Cardiac muscle cell (in vitro differentiated cells and primary cell): ENCODE results near the gene ANXA3. TPM values are rescaled to one million over a fixed set of nuclear protein-coding genes. Genes with fewer than 3 reads are reported as not detected.

Experiments
- DNase-seq, 2 donors: peaks; one replicate each; pipeline versions ENCODE4 v3.0.0 to v3.0.0-alpha.2; 2010 to 2017; ENCODE audit warnings: low read depth in 1 of 2, low spot score in 1 of 2
- H3K27ac ChIP-seq: fragments of 200-600 bp; sonication (generic); 2 replicates; pipeline ENCODE4 v1.5.1; 2016
- H3K27me3 ChIP-seq: fragments of 200-600 bp; sonication (generic); 2 replicates; pipeline ENCODE4 v1.6.0; 2016; ENCODE audit warnings: control low read depth
- H3K36me3 ChIP-seq: fragments of 200-600 bp; sonication (generic); 2 replicates; pipeline ENCODE4 v1.5.1; 2016; ENCODE audit warnings: control low read depth
- H3K4me1 ChIP-seq: fragments of 200-600 bp; sonication (generic); 2 replicates; pipeline ENCODE4 v1.8.1; 2017; ENCODE audit warnings: low read depth, mild to moderate bottlenecking, mixed run types
- H3K4me3 ChIP-seq: fragments of 200-600 bp; sonication (generic); 2 replicates; pipeline ENCODE4 v1.5.1; 2016; ENCODE audit warnings: mild to moderate bottlenecking
- H3K9me3 ChIP-seq: fragments of 200-600 bp; sonication (generic); 2 replicates; pipeline ENCODE4 v1.5.1; 2017; ENCODE audit warnings: low read depth, mild to moderate bottlenecking, control low read depth
- polyA plus RNA-seq: library from polyadenylated mRNA; unstranded; fragments of >200 nt; fragmentation: Nextera tagmentation; extraction: Ambion mirVana; gene quantifications from 2 replicates; pipeline ENCODE4 v1.2.1, GENCODE V29; 2016
- total RNA-seq: library from RNA; depleted of rRNA; stranded (reverse); fragments of >200 nt; gene quantifications from 2 replicates; pipeline ENCODE4 v1.2.3, GENCODE V29; 2016
- TF ChIP-seq, protein P1 (sequence below): IDR thresholded peaks from 2 replicates; pipeline ENCODE4 v1.5.1; 2012; ENCODE audit warnings: low read depth, mild to moderate bottlenecking, low read length

Gene ANXA3
- total and polyA plus RNA-seq, 2 experiments from 2014 or later: 18.7 to 33.3 TPM

GRCh38 chr4:78608684-78609083 lies 57.1 kb downstream of the ANXA3 start:
- Histone ChIP-seq H3K36me3 (no peaks in the 10 kb centered on the region), H3K9me3 (no peaks in the 10 kb centered on the region), H3K4me3 (no peak overlapping the region), H3K4me1 (no peaks in the 10 kb centered on the region), H3K27ac (no peak overlapping the region), H3K27me3 (no peaks in the 10 kb centered on the region)
- DNase-seq: no peak
- TF ChIP-seq, protein P1, sequence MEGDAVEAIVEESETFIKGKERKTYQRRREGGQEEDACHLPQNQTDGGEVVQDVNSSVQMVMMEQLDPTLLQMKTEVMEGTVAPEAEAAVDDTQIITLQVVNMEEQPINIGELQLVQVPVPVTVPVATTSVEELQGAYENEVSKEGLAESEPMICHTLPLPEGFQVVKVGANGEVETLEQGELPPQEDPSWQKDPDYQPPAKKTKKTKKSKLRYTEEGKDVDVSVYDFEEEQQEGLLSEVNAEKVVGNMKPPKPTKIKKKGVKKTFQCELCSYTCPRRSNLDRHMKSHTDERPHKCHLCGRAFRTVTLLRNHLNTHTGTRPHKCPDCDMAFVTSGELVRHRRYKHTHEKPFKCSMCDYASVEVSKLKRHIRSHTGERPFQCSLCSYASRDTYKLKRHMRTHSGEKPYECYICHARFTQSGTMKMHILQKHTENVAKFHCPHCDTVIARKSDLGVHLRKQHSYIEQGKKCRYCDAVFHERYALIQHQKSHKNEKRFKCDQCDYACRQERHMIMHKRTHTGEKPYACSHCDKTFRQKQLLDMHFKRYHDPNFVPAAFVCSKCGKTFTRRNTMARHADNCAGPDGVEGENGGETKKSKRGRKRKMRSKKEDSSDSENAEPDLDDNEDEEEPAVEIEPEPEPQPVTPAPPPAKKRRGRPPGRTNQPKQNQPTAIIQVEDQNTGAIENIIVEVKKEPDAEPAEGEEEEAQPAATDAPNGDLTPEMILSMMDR: no peak

DNA sequence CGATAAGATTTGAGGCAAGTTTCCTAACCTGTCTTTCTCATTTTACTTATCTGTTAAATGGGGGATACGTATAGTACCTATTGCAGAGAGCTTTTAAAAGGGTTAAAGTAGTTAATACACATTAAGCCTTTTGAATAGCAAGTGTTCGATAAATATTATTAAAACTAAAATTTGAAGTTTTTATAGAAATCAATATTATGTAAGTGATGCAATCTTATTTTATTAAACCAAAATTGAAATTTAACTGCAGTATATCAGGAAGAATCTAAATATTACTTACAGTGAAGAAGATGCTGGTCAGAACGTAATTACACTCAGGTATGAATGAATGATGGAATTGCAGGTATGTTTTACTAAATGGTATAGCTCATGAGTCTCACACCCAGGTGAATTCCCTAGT lies 58.0 kb downstream of the ANXA3 start:
- no peaks in the 10 kb centered on the region for H3K27me3 ChIP-seq
- H3K4me3 ChIP-seq: no peak overlapping the region
- TF ChIP-seq, protein P1: no peak
- H3K4me1 ChIP-seq: no peaks in the 10 kb centered on the region
- H3K27ac ChIP-seq: no peak overlapping the region
- H3K9me3 ChIP-seq: no peaks in the 10 kb centered on the region
- DNase-seq: no peak
- H3K36me3 ChIP-seq: no peaks in the 10 kb centered on the region

DNA sequence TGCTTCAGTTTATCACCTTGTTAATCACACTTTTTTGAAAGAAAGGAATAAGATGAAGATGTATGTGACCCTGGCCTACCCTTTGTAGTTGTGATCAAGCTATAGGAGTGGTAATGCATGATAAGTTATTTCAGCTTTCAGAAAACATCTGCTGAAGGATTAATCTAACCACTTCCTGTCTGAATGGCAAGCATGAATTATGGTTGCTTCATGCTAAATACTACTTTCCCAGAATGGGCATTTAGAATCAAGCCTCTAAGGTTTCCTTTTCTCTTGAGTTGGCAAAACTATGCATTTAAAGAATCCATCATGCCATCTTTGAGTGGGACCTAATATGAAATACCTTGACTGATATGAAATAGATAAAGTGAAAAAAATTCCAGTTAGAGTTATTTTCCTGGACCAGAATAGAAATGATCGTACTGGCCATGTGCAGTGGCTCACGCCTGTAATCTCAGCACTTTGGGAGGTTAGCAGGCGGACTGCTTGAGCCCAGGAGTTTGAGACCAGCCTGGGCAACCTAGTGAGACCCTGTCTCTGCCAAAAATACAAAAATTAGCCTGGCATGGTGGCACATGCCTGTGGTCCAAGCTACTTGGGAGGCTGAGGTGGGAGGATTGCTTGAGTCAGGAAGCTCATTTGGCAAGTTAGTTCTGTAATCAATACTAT lies 59.1 kb downstream of the ANXA3 start:
- TF ChIP-seq, protein P1: no peak
- no peak overlapping the region for H3K4me3 ChIP-seq
- H3K9me3 ChIP-seq: no peaks in the 10 kb centered on the region
- H3K27me3 ChIP-seq: no peaks in the 10 kb centered on the region
- no peak overlapping the region for H3K27ac ChIP-seq
- no peaks in the 10 kb centered on the region for H3K4me1 ChIP-seq
- H3K36me3 ChIP-seq: no peaks in the 10 kb centered on the region
- DNase-seq: peak in 1 of 2 donors; percentile 66

GRCh38 chr4:78611215-78611558 lies 59.6 kb downstream of the ANXA3 start:
- DNase-seq: no peak
- TF ChIP-seq, protein P1: no peak
- H3K4me1 ChIP-seq: no peaks in the 10 kb centered on the region
- H3K27ac ChIP-seq: no peak overlapping the region
- H3K27me3 ChIP-seq: no peaks in the 10 kb centered on the region
- no peaks in the 10 kb centered on the region for H3K9me3 ChIP-seq
- no peaks in the 10 kb centered on the region for H3K36me3 ChIP-seq
- no peak overlapping the region for H3K4me3 ChIP-seq

GRCh38 chr4:78612398-78613178 lies 61.0 kb downstream of the ANXA3 start:
- Histone ChIP-seq H3K4me1 (no peaks in the 10 kb centered on the region), H3K9me3 (no peaks in the 10 kb centered on the region), H3K4me3 (no peak overlapping the region), H3K27me3 (no peaks in the 10 kb centered on the region), H3K27ac (no peak overlapping the region), H3K36me3 (no peaks in the 10 kb centered on the region)
- DNase-seq: peak; percentile 35 to 77
- TF ChIP-seq, protein P1: peak; percentile 61
